HEK293 (cell line): Measurements from ENCODE around the gene FOXN4.

ENCODE experiments used
- CTCF ChIA-PET: fragments of 350-600 bp; formaldehyde crosslinking; extraction: SDS; loops from one replicate; lab custom pipeline; 2021; ENCODE audit warnings: antibody characterized with exemption; lab: Yijun Ruan, JAX
- POLR2A ChIA-PET: fragments of 300-600 bp; formaldehyde crosslinking; extraction: SDS; loops from one replicate; lab custom pipeline; 2020; ENCODE audit warnings: antibody characterized with exemption, inconsistent platforms; lab: Yijun Ruan, JAX
- H3K27ac ChIP-seq: fragments of 200-500 bp; sonication (Bioruptor generic); 2 replicates; pipeline ENCODE4 v1.5.1; 2014; ENCODE audit warnings: low read depth, low read length, control low read depth, inconsistent platforms; ENCODE audit errors: extremely low read depth
- H3K36me3 ChIP-seq, 2 experiments: fragments of 200-500 bp in 1 of 2; sonication (Bioruptor generic) in 1 of 2; 1 replicate in 1 of 2; 2 replicates in 1 of 2; pipeline ENCODE4 v1.5.1; 2014 to 2017; ENCODE audit warnings: inconsistent platforms in 2 of 2, low read length in 2 of 2; ENCODE audit not compliant: control insufficient read depth in 2 of 2, insufficient read depth in 1 of 2
- H3K4me1 ChIP-seq: fragments of 200-500 bp; sonication (Bioruptor generic); 2 replicates; pipeline ENCODE4 v1.5.1; 2014; ENCODE audit warnings: mild to moderate bottlenecking, low read length, inconsistent platforms; ENCODE audit not compliant: control insufficient read depth, insufficient read depth
- H3K4me3 ChIP-seq: 2 replicates; pipeline ENCODE4 v1.5.1; 2011; ENCODE audit warnings: low read depth, mild to moderate bottlenecking, control low read depth, low read length, moderate library complexity
- H3K9me3 ChIP-seq: fragments of 200-500 bp; sonication (Bioruptor generic); 2 replicates; pipeline ENCODE4 v1.5.1; 2014; ENCODE audit warnings: low read depth, low read length, inconsistent platforms; ENCODE audit not compliant: control insufficient read depth, insufficient read depth
- GLI2 ChIP-seq: fragments of 450-650 bp; formaldehyde crosslinking; IDR thresholded peaks from 2 replicates; pipeline ENCODE4; 2017; ENCODE audit warnings: missing biosample characterization, missing genetic modification characterization, low read depth, borderline replicate concordance
- KLF9 ChIP-seq: fragments of 450-650 bp; formaldehyde crosslinking; IDR thresholded peaks from 2 replicates; pipeline ENCODE4 v1.5.1; 2016; ENCODE audit warnings: missing biosample characterization, missing genetic modification characterization, low read depth
- OSR2 ChIP-seq: fragments of 450-650 bp; formaldehyde crosslinking; IDR thresholded peaks from 2 replicates; pipeline ENCODE4 v1.5.1; 2016; ENCODE audit warnings: missing biosample characterization, missing genetic modification characterization
- YY1 ChIP-seq: fragments of 450-650 bp; formaldehyde crosslinking; IDR thresholded peaks from 2 replicates; pipeline ENCODE4 v1.5.1; 2018; ENCODE audit warnings: missing biosample characterization, missing genetic modification characterization
- ZNF19 ChIP-seq: fragments of 450-650 bp; formaldehyde crosslinking; IDR thresholded peaks from 2 replicates; pipeline ENCODE4; 2016; ENCODE audit warnings: missing biosample characterization, missing genetic modification characterization, low read depth
- ZNF23 ChIP-seq: fragments of 450-650 bp; formaldehyde crosslinking; IDR thresholded peaks from 2 replicates; pipeline ENCODE4 v1.5.1; 2016; ENCODE audit warnings: missing biosample characterization, missing genetic modification characterization, borderline replicate concordance
- ZNF248 ChIP-seq: fragments of 450-650 bp; formaldehyde crosslinking; IDR thresholded peaks from 2 replicates; pipeline ENCODE4 v1.5.1; 2017; ENCODE audit warnings: missing biosample characterization, missing genetic modification characterization
- ZNF350 ChIP-seq: fragments of 450-650 bp; formaldehyde crosslinking; IDR thresholded peaks from 2 replicates; pipeline ENCODE4 v1.5.0; 2017; ENCODE audit warnings: missing biosample characterization, mild to moderate bottlenecking, missing genetic modification characterization
- ZNF514 ChIP-seq: fragments of 450-650 bp; formaldehyde crosslinking; IDR thresholded peaks from 2 replicates; pipeline ENCODE4 v1.5.1; 2016; ENCODE audit warnings: missing biosample characterization, missing genetic modification characterization
- ZNF571 ChIP-seq: fragments of 450-650 bp; formaldehyde crosslinking; IDR thresholded peaks from 2 replicates; pipeline ENCODE4 v1.5.0; 2017; ENCODE audit warnings: missing biosample characterization, missing genetic modification characterization
- ZNF610 ChIP-seq: fragments of 450-650 bp; formaldehyde crosslinking; IDR thresholded peaks from 2 replicates; pipeline ENCODE4 v1.5.1; 2016; ENCODE audit warnings: missing biosample characterization, missing genetic modification characterization, borderline replicate concordance
- ZNF621 ChIP-seq: fragments of 450-650 bp; formaldehyde crosslinking; IDR thresholded peaks from 2 replicates; pipeline ENCODE4 v1.5.1; 2017; ENCODE audit warnings: missing biosample characterization, missing genetic modification characterization
- ZNF626 ChIP-seq: fragments of 450-650 bp; sonication (Bioruptor Pico); formaldehyde crosslinking; IDR thresholded peaks from 2 replicates; pipeline ENCODE4 v1.5.1; 2018; ENCODE audit warnings: missing biosample characterization, missing genetic modification characterization, inconsistent platforms
- ZNF629 ChIP-seq: fragments of 450-650 bp; formaldehyde crosslinking; IDR thresholded peaks from 2 replicates; pipeline ENCODE4 v1.5.1; 2017; ENCODE audit warnings: missing biosample characterization, missing genetic modification characterization
- ZNF654 ChIP-seq: fragments of 450-650 bp; formaldehyde crosslinking; IDR thresholded peaks from 2 replicates; pipeline ENCODE4 v1.5.1; 2016; ENCODE audit warnings: low read depth, missing biosample characterization, missing genetic modification characterization
- ZNF701 ChIP-seq: fragments of 450-650 bp; formaldehyde crosslinking; IDR thresholded peaks from 2 replicates; pipeline ENCODE4 v1.5.1; 2016; ENCODE audit warnings: missing biosample characterization, missing genetic modification characterization
- ZNF768 ChIP-seq: fragments of 450-650 bp; formaldehyde crosslinking; IDR thresholded peaks from 2 replicates; pipeline ENCODE4 v1.5.1; 2018; ENCODE audit warnings: missing biosample characterization, mild to moderate bottlenecking, missing genetic modification characterization
- ZXDB ChIP-seq: fragments of 450-650 bp; formaldehyde crosslinking; IDR thresholded peaks from 2 replicates; pipeline ENCODE4 v1.5.1; 2016; ENCODE audit warnings: missing biosample characterization, missing genetic modification characterization
- TF ChIP-seq, protein P1 (sequence below): fragments of 450-650 bp; formaldehyde crosslinking; IDR thresholded peaks from 2 replicates; pipeline ENCODE4 v1.5.1; 2017; ENCODE audit warnings: missing biosample characterization, missing genetic modification characterization
- TF ChIP-seq, protein P2 (sequence below): sonication (generic); formaldehyde crosslinking; IDR thresholded peaks from 2 replicates; pipeline ENCODE4 v1.8.1; 2022; ENCODE audit warnings: mild to moderate bottlenecking, moderate library complexity, missing genetic modification reagents
- TF ChIP-seq, protein P3 (sequence below): fragments of 450-650 bp; formaldehyde crosslinking; IDR thresholded peaks from 2 replicates; pipeline ENCODE4 v1.5.1; 2016; ENCODE audit warnings: missing biosample characterization, missing genetic modification characterization
- TF ChIP-seq, protein P4 (sequence below): fragments of 450-650 bp; formaldehyde crosslinking; IDR thresholded peaks from 2 replicates; pipeline ENCODE4 v1.5.1; 2016; ENCODE audit warnings: missing biosample characterization, missing genetic modification characterization, borderline replicate concordance
- TF ChIP-seq, protein P5 (sequence below): fragments of 450-650 bp; formaldehyde crosslinking; IDR thresholded peaks from 2 replicates; pipeline ENCODE4 v1.5.1; 2016; ENCODE audit warnings: missing biosample characterization, missing genetic modification characterization

FOXN4 gene

DNA sequence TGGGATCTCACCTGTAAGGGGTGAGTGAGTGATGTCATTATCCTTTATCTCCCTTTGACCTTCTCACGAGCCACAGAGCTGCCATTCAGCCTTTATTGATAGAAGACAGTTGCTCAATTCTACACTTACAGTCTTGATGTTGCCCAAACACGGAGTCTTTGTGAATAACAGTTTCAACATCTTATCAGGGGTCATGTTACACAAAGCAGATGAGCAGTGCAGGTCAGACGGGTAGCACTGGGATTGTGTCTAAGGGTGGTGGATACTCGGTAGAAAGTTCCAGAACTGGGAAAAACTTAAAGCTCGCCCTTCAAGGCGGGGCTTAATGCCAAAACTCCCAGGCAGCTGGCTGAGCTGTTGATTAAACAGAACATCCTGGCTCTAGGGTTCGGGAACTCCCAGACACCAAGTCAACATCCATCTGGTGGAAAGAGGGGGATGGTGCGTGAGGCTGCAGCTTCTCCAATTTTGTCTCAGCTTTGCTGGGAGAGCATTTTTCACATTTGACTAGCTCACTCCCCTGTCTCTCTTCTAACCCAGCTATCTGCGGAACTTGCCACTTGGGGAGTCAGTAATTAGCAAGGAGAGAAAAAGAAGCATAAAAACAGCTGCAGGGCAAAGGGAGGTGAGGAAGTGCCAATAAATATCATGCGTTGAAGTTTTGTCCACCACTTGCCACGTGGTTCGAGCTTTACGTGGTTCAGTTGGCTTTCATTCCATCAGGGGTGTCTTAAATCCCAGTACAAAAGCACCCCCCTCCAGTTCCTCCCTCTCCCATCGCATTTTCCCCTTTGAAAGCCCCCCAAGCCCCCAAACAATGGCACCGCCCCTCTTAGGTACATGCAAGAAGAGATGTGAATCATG, 31.0 kb downstream of the FOXN4 start:
- no peak overlapping the region for H3K27ac ChIP-seq
- POLR2A ChIA-PET = interaction anchor here (1.0 kb wide), 1 partner anchor 11 kb away, joined by 3 read pairs; no protein-coding TSS in a partner anchor
- H3K36me3 ChIP-seq = no peaks in the 10 kb centered on the region
- TF ChIP-seq ZNF629 = no peak
- no peak for TF ChIP-seq ZNF654
- TF ChIP-seq, protein P1, sequence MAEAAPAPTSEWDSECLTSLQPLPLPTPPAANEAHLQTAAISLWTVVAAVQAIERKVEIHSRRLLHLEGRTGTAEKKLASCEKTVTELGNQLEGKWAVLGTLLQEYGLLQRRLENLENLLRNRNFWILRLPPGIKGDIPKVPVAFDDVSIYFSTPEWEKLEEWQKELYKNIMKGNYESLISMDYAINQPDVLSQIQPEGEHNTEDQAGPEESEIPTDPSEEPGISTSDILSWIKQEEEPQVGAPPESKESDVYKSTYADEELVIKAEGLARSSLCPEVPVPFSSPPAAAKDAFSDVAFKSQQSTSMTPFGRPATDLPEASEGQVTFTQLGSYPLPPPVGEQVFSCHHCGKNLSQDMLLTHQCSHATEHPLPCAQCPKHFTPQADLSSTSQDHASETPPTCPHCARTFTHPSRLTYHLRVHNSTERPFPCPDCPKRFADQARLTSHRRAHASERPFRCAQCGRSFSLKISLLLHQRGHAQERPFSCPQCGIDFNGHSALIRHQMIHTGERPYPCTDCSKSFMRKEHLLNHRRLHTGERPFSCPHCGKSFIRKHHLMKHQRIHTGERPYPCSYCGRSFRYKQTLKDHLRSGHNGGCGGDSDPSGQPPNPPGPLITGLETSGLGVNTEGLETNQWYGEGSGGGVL (tag by site-specific recombination) = no peak
- TF ChIP-seq ZNF350 (tag by site-specific recombination) = no peak
- TF ChIP-seq ZNF23 = no peak
- no peak for TF ChIP-seq ZNF19 (tag by site-specific recombination)
- TF ChIP-seq ZNF621 (tag by site-specific recombination) = no peak
- no peak for TF ChIP-seq GLI2 (tag by site-specific recombination)
- no peak for TF ChIP-seq YY1
- TF ChIP-seq ZNF701 (tag by site-specific recombination) = no peak
- TF ChIP-seq OSR2 (tag by site-specific recombination) = no peak
- no peak for TF ChIP-seq ZNF768
- TF ChIP-seq, protein P2, sequence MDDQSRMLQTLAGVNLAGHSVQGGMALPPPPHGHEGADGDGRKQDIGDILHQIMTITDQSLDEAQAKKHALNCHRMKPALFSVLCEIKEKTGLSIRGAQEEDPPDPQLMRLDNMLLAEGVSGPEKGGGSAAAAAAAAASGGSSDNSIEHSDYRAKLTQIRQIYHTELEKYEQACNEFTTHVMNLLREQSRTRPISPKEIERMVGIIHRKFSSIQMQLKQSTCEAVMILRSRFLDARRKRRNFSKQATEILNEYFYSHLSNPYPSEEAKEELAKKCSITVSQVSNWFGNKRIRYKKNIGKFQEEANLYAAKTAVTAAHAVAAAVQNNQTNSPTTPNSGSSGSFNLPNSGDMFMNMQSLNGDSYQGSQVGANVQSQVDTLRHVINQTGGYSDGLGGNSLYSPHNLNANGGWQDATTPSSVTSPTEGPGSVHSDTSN (CRISPR knock-in tag) = no peak
- TF ChIP-seq ZNF626 (tag by site-specific recombination) = no peak
- no peak for TF ChIP-seq ZNF571 (tag by site-specific recombination)
- no peak for TF ChIP-seq ZXDB
- TF ChIP-seq ZNF610 (tag by site-specific recombination) = no peak
- CTCF ChIA-PET = interaction anchor here (1.0 to 1.9 kb wide), 2 partner anchors 14 to 111 kb away, joined by 3 to 14 read pairs; no protein-coding TSS in a partner anchor
- no peaks in the 10 kb centered on the region for H3K9me3 ChIP-seq
- no peaks in the 10 kb centered on the region for H3K4me1 ChIP-seq
- H3K4me3 ChIP-seq = no peak overlapping the region

DNA sequence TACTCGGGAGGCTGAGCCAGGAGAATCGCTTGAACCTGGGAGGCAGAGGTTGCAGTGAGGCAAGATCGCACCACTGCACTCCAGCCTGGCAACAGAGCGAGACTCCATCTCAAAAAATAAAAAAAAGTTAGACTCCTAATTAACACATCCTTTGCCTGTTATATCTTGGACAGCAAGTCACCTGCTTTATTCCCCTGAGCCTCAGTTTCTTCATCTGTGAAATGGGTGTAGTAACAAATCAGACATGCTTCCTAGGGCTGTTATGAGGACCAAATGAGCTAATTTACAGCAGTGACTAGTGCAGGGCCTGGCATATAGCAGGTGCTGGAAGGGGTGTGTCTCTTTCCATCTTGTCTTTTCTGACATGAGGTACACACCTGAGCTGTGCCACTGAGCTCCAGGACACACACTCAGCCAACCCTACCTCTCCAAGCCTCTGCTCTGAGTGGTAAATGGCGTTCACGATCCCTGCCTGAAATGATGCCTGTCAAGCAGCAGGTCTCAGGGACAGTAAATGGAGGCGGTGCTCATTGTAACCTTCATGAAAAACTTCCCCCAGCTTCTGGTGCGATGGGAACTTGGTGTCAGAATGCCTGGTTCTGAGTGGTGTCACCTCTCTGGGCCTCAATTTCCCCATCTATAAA, 31.7 kb downstream of the FOXN4 start:
- Histone ChIP-seq H3K4me3 (no peak overlapping the region), H3K36me3 (no peaks in the 10 kb centered on the region), H3K4me1 (no peaks in the 10 kb centered on the region), H3K9me3 (no peaks in the 10 kb centered on the region), H3K27ac (no peak overlapping the region)
- ChIA-PET POLR2A (interaction anchor here (0.5 to 1.0 kb wide), 2 partner anchors 10 to 495 kb away, joined by 3 read pairs; no protein-coding TSS in a partner anchor), CTCF (interaction anchor here (1.0 to 1.9 kb wide), 2 partner anchors 13 to 112 kb away, joined by 3 to 14 read pairs; no protein-coding TSS in a partner anchor)
- TF ChIP-seq, protein P3, sequence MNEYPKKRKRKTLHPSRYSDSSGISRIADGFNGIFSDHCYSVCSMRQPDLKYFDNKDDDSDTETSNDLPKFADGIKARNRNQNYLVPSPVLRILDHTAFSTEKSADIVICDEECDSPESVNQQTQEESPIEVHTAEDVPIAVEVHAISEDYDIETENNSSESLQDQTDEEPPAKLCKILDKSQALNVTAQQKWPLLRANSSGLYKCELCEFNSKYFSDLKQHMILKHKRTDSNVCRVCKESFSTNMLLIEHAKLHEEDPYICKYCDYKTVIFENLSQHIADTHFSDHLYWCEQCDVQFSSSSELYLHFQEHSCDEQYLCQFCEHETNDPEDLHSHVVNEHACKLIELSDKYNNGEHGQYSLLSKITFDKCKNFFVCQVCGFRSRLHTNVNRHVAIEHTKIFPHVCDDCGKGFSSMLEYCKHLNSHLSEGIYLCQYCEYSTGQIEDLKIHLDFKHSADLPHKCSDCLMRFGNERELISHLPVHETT = 0 out of 2 replicates have a peak, but pooled peaks have one; percentile 38
- TF ChIP-seq, protein P4, sequence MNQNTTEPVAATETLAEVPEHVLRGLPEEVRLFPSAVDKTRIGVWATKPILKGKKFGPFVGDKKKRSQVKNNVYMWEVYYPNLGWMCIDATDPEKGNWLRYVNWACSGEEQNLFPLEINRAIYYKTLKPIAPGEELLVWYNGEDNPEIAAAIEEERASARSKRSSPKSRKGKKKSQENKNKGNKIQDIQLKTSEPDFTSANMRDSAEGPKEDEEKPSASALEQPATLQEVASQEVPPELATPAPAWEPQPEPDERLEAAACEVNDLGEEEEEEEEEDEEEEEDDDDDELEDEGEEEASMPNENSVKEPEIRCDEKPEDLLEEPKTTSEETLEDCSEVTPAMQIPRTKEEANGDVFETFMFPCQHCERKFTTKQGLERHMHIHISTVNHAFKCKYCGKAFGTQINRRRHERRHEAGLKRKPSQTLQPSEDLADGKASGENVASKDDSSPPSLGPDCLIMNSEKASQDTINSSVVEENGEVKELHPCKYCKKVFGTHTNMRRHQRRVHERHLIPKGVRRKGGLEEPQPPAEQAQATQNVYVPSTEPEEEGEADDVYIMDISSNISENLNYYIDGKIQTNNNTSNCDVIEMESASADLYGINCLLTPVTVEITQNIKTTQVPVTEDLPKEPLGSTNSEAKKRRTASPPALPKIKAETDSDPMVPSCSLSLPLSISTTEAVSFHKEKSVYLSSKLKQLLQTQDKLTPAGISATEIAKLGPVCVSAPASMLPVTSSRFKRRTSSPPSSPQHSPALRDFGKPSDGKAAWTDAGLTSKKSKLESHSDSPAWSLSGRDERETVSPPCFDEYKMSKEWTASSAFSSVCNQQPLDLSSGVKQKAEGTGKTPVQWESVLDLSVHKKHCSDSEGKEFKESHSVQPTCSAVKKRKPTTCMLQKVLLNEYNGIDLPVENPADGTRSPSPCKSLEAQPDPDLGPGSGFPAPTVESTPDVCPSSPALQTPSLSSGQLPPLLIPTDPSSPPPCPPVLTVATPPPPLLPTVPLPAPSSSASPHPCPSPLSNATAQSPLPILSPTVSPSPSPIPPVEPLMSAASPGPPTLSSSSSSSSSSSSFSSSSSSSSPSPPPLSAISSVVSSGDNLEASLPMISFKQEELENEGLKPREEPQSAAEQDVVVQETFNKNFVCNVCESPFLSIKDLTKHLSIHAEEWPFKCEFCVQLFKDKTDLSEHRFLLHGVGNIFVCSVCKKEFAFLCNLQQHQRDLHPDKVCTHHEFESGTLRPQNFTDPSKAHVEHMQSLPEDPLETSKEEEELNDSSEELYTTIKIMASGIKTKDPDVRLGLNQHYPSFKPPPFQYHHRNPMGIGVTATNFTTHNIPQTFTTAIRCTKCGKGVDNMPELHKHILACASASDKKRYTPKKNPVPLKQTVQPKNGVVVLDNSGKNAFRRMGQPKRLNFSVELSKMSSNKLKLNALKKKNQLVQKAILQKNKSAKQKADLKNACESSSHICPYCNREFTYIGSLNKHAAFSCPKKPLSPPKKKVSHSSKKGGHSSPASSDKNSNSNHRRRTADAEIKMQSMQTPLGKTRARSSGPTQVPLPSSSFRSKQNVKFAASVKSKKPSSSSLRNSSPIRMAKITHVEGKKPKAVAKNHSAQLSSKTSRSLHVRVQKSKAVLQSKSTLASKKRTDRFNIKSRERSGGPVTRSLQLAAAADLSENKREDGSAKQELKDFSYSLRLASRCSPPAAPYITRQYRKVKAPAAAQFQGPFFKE (tag by site-specific recombination) = no peak
- TF ChIP-seq KLF9 (tag by site-specific recombination) = 0 out of 2 replicates have a peak, but pooled peaks have one; percentile 23
- no peak for TF ChIP-seq ZNF248
- TF ChIP-seq, protein P5, sequence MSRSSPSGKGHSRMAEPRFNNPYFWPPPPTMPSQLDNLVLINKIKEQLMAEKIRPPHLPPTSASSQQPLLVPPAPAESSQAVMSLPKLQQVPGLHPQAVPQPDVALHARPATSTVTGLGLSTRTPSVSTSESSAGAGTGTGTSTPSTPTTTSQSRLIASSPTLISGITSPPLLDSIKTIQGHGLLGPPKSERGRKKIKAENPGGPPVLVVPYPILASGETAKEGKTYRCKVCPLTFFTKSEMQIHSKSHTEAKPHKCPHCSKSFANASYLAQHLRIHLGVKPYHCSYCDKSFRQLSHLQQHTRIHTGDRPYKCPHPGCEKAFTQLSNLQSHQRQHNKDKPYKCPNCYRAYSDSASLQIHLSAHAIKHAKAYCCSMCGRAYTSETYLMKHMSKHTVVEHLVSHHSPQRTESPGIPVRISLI (tag by site-specific recombination) = no peak
- TF ChIP-seq ZNF514 = no peak
